ENCODE data around the gene FOXO4. TPM values are rescaled to one million over a fixed set of nuclear protein-coding genes. Genes with fewer than 3 reads are reported as not detected.

The FOXO4 gene
- total RNA-seq, 2 experiments from 2014 or later: 6.0 to 8.7 TPM

- peak; percentile 38 for ATAC-seq
- Mint-ChIP-seq H3K27ac (no peak overlapping the region), H3K4me3 (no peak overlapping the region), H3K36me3 (ENCODE audit: low read depth) (peaks cover 17% of the 10 kb centered on the region), H3K27me3 (no peaks in the 10 kb centered on the region), H3K9me3 (no peaks in the 10 kb centered on the region), H3K4me1 (ENCODE audit: low read depth) (peaks cover 63% of the 10 kb centered on the region)
- TF ChIP-seq CTCF (IDR thresholded peaks at IDR 0.05): peak; percentile 39
- intact Hi-C loops (cut with micrococcal nuclease): loop anchor here (10.0 kb wide), 2 partner anchors 154 to 434 kb away; partner anchors contain the start of genes OGT and ZMYM3
- ChIA-PET CTCF (interaction anchor here (0.8 to 4.8 kb wide), 13 partner anchors 9 to 130 kb away, joined by 3 to 62 read pairs (median 6); partner anchors contain the start of genes IL2RG and MED12), POLR2A (interaction anchor here (0.9 to 5.0 kb wide), 9 partner anchors 11 to 101 kb away, joined by 3 to 43 read pairs (median 3); partner anchors contain the start of gene IL2RG)
- peak; percentile 42 for DNase-seq
These were observed 5.2 kb downstream of the FOXO4 start for GRCh38 chrX:71100581-71101505.

GRCh38 chrX:71102292-71102691 lies 6.6 kb downstream of the FOXO4 start:
- peaks cover 29% of the 10 kb centered on the region for H3K36me3 Mint-ChIP-seq (ENCODE audit: low read depth)
- ChIA-PET POLR2A (interaction anchor here (1.2 to 5.0 kb wide), 4 partner anchors 9 to 34 kb away, joined by 3 to 43 read pairs (median 6); partner anchors contain the start of genes IL2RG, MED12 and SNX12), CTCF (interaction anchor here (0.6 to 4.8 kb wide), 6 partner anchors 10 to 78 kb away, joined by 3 to 62 read pairs (median 3); partner anchors contain the start of gene MED12)
- H3K27me3 Mint-ChIP-seq: no peaks in the 10 kb centered on the region
- DNase-seq: no peak
- TF ChIP-seq CTCF (IDR thresholded peaks at IDR 0.05): no peak
- no peak for ATAC-seq
- peak overlapping the region; percentile 87 for H3K27ac Mint-ChIP-seq
- peaks cover 75% of the 10 kb centered on the region for H3K4me1 Mint-ChIP-seq (ENCODE audit: low read depth)
- H3K9me3 Mint-ChIP-seq: no peaks in the 10 kb centered on the region
- H3K4me3 Mint-ChIP-seq: no peak overlapping the region
- intact Hi-C loops (cut with micrococcal nuclease): loop anchor here (10.0 kb wide), 2 partner anchors 153 to 433 kb away; partner anchors contain the start of genes OGT and ZMYM3

- Mint-ChIP-seq H3K27ac (peak overlapping the region; percentile 87), H3K36me3 (ENCODE audit: low read depth) (peaks cover 40% of the 10 kb centered on the region), H3K27me3 (no peaks in the 10 kb centered on the region), H3K4me3 (peak overlapping the region; percentile 77), H3K9me3 (no peaks in the 10 kb centered on the region), H3K4me1 (ENCODE audit: low read depth) (peaks cover 77% of the 10 kb centered on the region)
- ATAC-seq (peak; percentile 50), DNase-seq (peak; percentile 80)
- intact Hi-C loops (cut with micrococcal nuclease): loop anchor here (10.0 kb wide), 2 partner anchors 151 to 431 kb away; partner anchors contain the start of genes OGT and ZMYM3
- no peak for TF ChIP-seq CTCF (IDR thresholded peaks at IDR 0.05)
- ChIA-PET POLR2A (interaction anchor here (1.5 to 5.0 kb wide), 2 partner anchors 8 to 15 kb away, joined by 8 to 43 read pairs; partner anchors contain the start of genes IL2RG and MED12), CTCF (interaction anchor here (1.0 to 4.8 kb wide), 3 partner anchors 9 to 77 kb away, joined by 3 to 62 read pairs (median 4); no protein-coding TSS in a partner anchor)
These were observed 7.7 kb downstream of the FOXO4 start for GRCh38 chrX:71103110-71103983.

GRCh38 chrX:71105628-71106027 lies 10.0 kb downstream of the FOXO4 start:
- DNase-seq (no peak), ATAC-seq (no peak)
- Mint-ChIP-seq H3K27ac (peak overlapping the region; percentile 95), H3K36me3 (ENCODE audit: low read depth) (peaks cover 63% of the 10 kb centered on the region), H3K4me3 (peak overlapping the region; percentile 88), H3K4me1 (ENCODE audit: low read depth) (peaks cover 60% of the 10 kb centered on the region), H3K27me3 (no peaks in the 10 kb centered on the region), H3K9me3 (no peaks in the 10 kb centered on the region)
- TF ChIP-seq CTCF (IDR thresholded peaks at IDR 0.05): no peak
- CTCF ChIA-PET: interaction anchor here (0.9 to 1.6 kb wide), 3 partner anchors 23 to 74 kb away, joined by 3 to 5 read pairs (median 3); no protein-coding TSS in a partner anchor
- POLR2A ChIA-PET: interaction anchor here (1.7 to 2.1 kb wide), 2 partner anchors 10 to 13 kb away, joined by 5 to 9 read pairs; partner anchors contain the start of genes FOXO4 and MED12
- intact Hi-C loops (cut with micrococcal nuclease): loop anchor here (10.0 kb wide), 2 partner anchors 149 to 429 kb away; partner anchors contain the start of genes OGT and ZMYM3
